Dermis blood vessel endothelial cell (primary cell): ENCODE measurements around the gene CSNK2A2. TPM values are rescaled to one million over a fixed set of nuclear protein-coding genes. Genes with fewer than 3 reads are reported as not detected.

Experiments
- DNase-seq: peaks from one replicate; pipeline ENCODE4 v3.0.0; 2010
- total RNA-seq: library from RNA; depleted of rRNA; stranded (reverse); fragments of >200 nt; gene quantifications from 2 replicates; pipeline ENCODE4 v1.2.3, GENCODE V29; 2014

Gene CSNK2A2
- total RNA-seq, 1 donor from 2014 or later = 47.5 TPM

GRCh38 chr16:58109881-58110280, 88.0 kb downstream of the CSNK2A2 start:
- DNase-seq = no peak

- no peak for DNase-seq
These were observed 88.6 kb downstream of the CSNK2A2 start for GRCh38 chr16:58109330-58109729.

Other genes with a start within 250 kb of the CSNK2A2 start
- gene CNGB1, start 227.0 kb downstream of the CSNK2A2 start, total RNA-seq = not detected in 2 replicates
- 3.4 and 6.0 TPM in 2 replicates for gene ZNF319, start 197.4 kb downstream of the CSNK2A2 start, total RNA-seq
- 57.3 and 128 TPM in 2 replicates for gene USB1, start 196.7 kb downstream of the CSNK2A2 start, total RNA-seq
- 24.2 and 32.3 TPM in 2 replicates for gene MMP15, start 172.4 kb downstream of the CSNK2A2 start, total RNA-seq
- 57.9 and 82.7 TPM in 2 replicates for gene CFAP20, start 68.7 kb downstream of the CSNK2A2 start, total RNA-seq
- not detected in 2 replicates for gene PRSS54, start 96.9 kb upstream of the CSNK2A2 start, total RNA-seq
- gene GINS3, start 194.4 kb upstream of the CSNK2A2 start, total RNA-seq = 7.8 and 13.9 TPM in 2 replicates